NCI-H524 treated with DMSO at 0.1 percent for 48 hours (cell line): Measurements from ENCODE around the gene FASLG.

Experiments
- DNase-seq: peaks from one replicate; lab custom pipeline; 2025; lab: John Stamatoyannopoulos, UW

The FASLG gene

GRCh38 chr1:172646653-172647052 lies 12.2 kb upstream of the FASLG start:
- no peak for DNase-seq

- DNase-seq: no peak
These were observed 11.8 kb upstream of the FASLG start for GRCh38 chr1:172647110-172647564.

GRCh38 chr1:172647987-172648386 lies 10.9 kb upstream of the FASLG start:
- DNase-seq: no peak

- DNase-seq: no peak
These were observed 8.3 kb upstream of the FASLG start for GRCh38 chr1:172650474-172651193.

- no peak for DNase-seq
These were observed 5.7 kb upstream of the FASLG start for GRCh38 chr1:172653015-172653709.

GRCh38 chr1:172654535-172654934 lies 4.4 kb upstream of the FASLG start:
- no peak for DNase-seq

- DNase-seq: no peak
These were observed 2.3 kb upstream of the FASLG start for GRCh38 chr1:172656576-172656975.

- no peak for DNase-seq
These were observed 1.3 kb upstream of the FASLG start for GRCh38 chr1:172657586-172657985.

GRCh38 chr1:172661107-172661506 lies 2.2 kb downstream of the FASLG start:
- DNase-seq: no peak

- DNase-seq: no peak
These were observed 3.7 kb downstream of the FASLG start for GRCh38 chr1:172662464-172663109.

- DNase-seq: no peak
These were observed 4.8 kb downstream of the FASLG start for GRCh38 chr1:172663732-172664131.

GRCh38 chr1:172668097-172668496 lies 9.2 kb downstream of the FASLG start:
- DNase-seq: no peak

- no peak for DNase-seq
These were observed 10.1 kb downstream of the FASLG start for GRCh38 chr1:172669011-172669410.

GRCh38 chr1:172670316-172670715 lies 11.4 kb downstream of the FASLG start:
- DNase-seq: no peak

- no peak for DNase-seq
These were observed 11.9 kb downstream of the FASLG start for GRCh38 chr1:172670791-172671190.

GRCh38 chr1:172671591-172671990 lies 12.7 kb downstream of the FASLG start:
- no peak for DNase-seq

GRCh38 chr1:172672720-172673119 lies 13.8 kb downstream of the FASLG start:
- DNase-seq: no peak

GRCh38 chr1:172673761-172674160 lies 14.9 kb downstream of the FASLG start:
- no peak for DNase-seq

- DNase-seq: no peak
These were observed 16.1 kb downstream of the FASLG start for GRCh38 chr1:172674831-172675613.

- DNase-seq: peak; percentile 24
These were observed 20.3 kb downstream of the FASLG start for GRCh38 chr1:172679000-172679772.

GRCh38 chr1:172680244-172680643 lies 21.3 kb downstream of the FASLG start:
- DNase-seq: no peak
